GM18519 (cell line): ENCODE results near the gene ME3.
"Not testable (repeated sequence)": the region's sequence is repeated elsewhere in the genome, so short reads cannot be mapped to it uniquely, and the experiment has no call there.

Source experiments
- ATAC-seq: cut with Tn5 transposase; IDR thresholded peaks from one replicate; pipeline ENCODE4 v1.9.1; 2021; ENCODE audit warnings: mild to moderate bottlenecking, moderate library complexity; ENCODE audit not compliant: unreplicated experiment, low FRiP score

The ME3 gene

DNA sequence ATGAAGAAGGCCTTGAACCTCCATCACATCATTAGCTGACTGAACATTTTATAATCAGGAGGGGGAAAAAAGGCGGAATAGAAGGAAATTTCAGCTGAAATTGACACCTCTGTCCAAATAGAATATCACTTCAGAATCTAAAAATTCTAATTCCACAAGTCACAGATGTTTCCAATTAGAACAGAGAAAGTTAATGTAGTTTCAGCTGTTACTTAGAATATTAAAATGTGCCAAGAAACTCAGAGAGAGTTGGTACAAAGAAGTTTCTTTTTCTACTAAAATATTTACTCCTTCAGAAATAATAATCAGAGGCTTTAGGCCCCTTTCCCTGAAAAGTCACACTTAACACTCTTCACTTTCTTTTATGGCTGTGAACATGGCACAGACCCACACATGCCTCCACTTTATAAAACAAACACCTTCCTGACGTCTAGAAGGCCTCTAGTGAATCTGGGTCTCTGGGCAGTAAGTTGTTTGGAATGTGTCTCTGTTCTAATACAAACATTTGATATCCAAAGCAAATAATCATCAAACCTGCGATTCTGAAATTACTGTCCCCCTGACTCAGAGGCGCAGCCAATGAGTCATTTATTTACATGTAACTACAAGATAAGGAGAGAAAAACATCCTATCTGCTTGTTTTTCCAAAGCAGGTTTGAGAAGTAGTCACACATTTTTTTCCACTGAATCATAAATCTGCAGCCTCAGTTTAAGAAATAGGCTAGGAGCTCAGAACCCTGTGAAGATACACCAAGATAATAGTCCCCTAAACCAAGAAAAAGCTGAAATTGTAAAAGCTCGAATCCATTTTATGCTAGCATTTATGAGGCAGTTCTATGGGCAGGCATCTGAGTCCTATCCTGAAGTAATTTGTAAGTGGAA, 148.4 kb downstream of the ME3 start:
- ATAC-seq, result no peak

DNA sequence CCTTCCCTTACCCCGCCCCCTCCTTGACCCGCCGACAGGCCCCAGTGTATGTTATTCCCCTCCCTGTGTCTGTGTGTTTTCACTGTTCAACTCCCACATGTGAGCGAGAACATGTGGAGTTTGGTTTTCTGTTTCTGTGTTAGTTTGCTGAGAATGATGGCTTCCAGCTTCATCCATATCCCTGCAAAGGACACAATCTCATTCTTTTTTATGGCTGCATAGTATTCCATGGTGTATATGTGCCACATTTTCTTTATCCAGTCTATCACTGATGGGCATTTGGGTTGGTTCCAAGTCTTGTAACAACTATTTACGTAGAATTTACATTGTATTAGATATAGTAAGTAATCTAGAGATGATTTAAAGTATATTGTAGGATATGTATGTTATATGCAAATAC, 149.9 kb downstream of the ME3 start:
- not testable (repeated sequence) for ATAC-seq

- ATAC-seq, result no peak
Observed at GRCh38 chr11:86519064-86519911, 153.1 kb downstream of the ME3 start.

DNA sequence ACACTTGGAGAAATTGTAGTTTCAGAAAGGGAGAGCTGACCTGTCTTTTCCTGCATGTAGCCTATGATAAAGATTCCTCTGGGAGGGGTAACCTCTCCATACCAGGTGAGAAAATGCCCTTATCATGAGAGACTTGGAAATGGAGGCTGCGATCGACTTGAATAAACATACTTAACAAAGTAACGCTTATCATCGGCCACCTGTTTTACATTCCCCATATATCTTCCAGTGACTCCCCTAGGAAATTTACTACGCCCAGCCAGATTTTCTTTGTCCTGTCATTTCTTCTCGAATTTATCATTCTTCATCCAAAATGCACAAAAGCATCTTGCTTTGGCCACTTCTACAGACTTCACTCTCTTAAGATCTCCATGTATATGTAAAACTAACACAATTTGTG, 154.2 kb downstream of the ME3 start:
- ATAC-seq, result no peak

GRCh38 chr11:86517557-86517956, 154.9 kb downstream of the ME3 start:
- no peak for ATAC-seq

GRCh38 chr11:86515297-86516094, 156.9 kb downstream of the ME3 start:
- no peak for ATAC-seq

GRCh38 chr11:86514453-86514852, 158.0 kb downstream of the ME3 start:
- ATAC-seq, result no peak

DNA sequence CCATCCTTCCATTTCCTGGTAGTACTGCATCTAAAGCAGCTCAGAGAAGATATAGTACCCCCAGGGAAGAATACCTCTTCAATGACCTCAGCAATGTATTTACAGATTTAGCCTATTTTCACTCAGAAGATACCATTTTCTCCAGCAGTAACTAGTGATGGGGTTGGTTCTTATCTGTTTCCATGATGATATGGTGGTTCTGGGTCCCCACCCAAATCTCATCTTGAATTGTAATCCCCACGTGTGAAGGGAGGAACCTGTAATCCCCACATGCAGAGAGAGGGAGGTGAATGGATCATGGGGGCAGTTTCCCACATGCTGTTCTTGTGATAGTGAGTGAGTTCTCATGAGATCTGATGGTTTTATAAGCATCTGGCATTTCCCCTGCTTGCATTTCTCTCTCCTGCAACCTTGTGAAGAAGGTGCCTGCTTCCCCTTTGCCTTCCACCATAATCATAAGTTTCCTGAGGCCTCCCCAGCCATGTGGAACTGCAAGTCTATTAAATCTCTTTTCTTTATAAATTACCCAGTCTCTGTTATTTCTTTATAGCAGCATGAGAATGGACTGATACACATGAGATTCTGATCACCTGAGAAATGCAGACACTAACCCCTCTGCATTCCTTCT, 158.6 kb downstream of the ME3 start:
- ATAC-seq, result no peak

GRCh38 chr11:86513138-86513537, 159.3 kb downstream of the ME3 start:
- no peak for ATAC-seq

- peak; percentile 80 for ATAC-seq
Observed at GRCh38 chr11:86511086-86511551, 161.3 kb downstream of the ME3 start.

GRCh38 chr11:86510674-86511073, 161.7 kb downstream of the ME3 start:
- no peak for ATAC-seq

GRCh38 chr11:86510097-86510496, 162.3 kb downstream of the ME3 start:
- ATAC-seq, result no peak

- no peak for ATAC-seq
Observed at GRCh38 chr11:86509588-86509974, 162.8 kb downstream of the ME3 start.

DNA sequence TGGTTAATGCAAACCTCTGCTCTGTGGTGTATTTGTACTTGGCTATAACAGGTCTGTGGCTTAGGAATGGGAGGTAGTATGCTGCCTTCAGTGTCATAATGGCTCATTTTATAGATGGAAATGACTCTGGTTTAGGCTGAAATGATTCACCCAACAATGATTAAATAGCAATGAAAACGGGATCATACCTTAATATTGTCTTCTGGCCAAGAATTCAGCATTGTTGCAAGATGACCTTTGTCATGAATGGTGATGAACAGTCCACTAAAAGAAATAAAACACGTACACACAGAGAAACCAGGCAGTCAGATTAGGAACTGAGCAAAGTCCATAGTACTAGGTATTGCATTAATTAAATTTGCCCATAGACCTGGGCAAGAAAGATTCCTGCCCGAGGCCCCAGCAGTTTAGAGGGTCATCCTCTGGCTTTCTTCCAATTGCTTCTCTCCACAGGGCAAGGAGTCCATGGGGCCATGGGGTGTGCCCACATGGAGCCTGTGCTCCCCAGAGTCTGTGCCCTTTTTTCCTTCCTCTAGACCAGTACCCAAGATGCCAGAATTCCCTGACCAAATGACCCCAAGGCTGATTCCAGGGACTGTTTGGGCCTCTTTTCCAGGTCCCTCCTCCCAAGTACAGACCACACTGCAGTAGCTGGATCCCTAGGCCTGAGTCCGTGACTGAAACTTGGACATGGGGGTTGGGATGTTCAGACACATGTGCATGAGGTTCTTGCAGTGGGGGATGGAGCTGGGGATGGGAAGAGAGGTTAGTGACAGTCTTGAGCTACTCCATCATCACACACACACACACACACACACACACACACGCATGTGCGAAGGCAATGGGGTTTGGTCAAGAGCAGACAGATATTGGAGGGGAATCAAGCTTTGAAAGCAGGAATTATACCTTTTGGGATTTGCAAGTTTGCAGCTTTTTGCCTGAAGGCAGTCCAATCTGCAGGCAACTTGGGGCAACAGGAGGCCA, 163.5 kb downstream of the ME3 start:
- ATAC-seq, result no peak

DNA sequence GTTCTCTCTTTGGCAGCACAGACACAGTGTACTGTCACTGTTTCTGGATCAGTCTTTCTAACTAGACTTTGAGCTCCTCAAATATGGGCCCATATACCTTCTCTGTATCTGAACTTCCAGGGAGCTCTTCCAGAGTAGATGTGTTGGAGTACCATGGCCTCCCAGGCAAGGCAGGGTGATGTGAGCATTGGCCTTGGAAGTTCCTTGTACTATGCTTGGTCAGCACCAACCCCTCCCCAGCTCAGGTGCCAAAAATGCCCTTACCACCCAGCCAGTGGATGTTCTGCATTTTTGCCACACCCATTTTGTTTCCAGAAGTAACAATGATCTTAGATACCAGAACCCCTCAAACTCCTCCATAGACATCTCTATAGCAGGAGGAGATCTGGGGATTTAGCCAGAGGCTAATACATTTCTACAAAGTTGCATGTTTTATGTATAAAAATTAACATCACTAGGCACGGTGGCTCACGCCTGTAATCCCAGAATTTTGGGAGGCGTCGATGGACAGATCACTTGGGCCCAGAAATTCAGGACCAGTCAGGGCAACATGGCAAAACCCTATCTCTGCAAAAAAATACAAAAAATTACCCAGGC, 165.1 kb downstream of the ME3 start:
- ATAC-seq, result no peak

DNA sequence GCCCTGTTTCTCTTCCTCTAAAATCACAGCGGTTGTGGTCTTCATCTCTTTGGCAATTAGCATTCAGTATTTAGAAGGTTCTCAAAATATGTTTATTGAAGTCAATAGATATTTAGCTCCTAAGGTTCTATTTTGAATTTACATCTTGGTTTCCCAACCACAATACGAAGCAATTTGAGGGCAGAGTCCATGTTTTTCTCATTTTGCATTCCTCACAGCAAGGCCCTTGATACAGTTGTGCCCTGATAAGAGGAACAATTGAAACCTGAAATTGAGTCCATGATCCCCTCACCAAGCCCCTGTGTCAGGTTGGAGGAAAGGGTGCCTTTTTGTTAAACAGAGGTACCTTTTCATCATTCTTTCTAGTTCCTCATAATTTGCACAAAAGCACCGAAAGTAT, 166.2 kb downstream of the ME3 start:
- ATAC-seq, result no peak

DNA sequence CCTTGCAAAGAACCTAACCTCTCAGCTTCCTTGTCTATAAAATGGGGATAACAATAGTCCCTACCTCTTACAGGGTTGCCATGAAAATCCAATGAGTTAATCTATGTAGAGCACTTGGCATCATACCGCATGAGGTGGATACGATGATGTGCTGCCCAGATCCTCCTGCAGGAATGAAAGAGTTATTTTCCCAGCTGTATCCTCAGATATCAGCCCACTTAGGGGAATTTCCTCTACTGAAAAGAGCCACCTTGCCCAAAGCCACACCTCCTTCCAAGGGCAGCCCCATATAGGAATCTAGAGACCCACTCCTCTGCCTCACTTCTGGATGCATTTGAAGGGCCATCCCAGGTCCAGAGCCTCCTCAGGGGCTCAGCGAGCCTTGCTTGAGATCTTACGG, 169.3 kb downstream of the ME3 start:
- no peak for ATAC-seq

GRCh38 chr11:86502137-86502642, 170.2 kb downstream of the ME3 start:
- no peak for ATAC-seq
